Fibroblast of lung (primary cell): Measurements from ENCODE around the gene DLL3. TPM values are rescaled to one million over a fixed set of nuclear protein-coding genes. Genes with fewer than 3 reads are reported as not detected.
"Not testable (repeated sequence)": the region's sequence is repeated elsewhere in the genome, so short reads cannot be mapped to it uniquely, and the experiment has no call there.

Experiments used
- DNase-seq, 2 donors: peaks; one replicate each; pipeline versions ENCODE4 v3.0.0 to v3.0.0-alpha.2; 2010; ENCODE audit warnings: low read depth in 2 of 2
- H2AFZ ChIP-seq: 2 replicates; pipeline ENCODE4 v1.5.1; 2012; ENCODE audit warnings: low read length, control low read depth, inconsistent platforms
- H3K27ac ChIP-seq: 2 replicates; pipeline ENCODE4 v1.5.1; 2011; ENCODE audit warnings: low read length, control low read depth; ENCODE audit not compliant: insufficient read depth
- H3K27me3 ChIP-seq: 2 replicates; pipeline ENCODE4 v1.5.1; 2011; ENCODE audit warnings: mild to moderate bottlenecking, low read length; ENCODE audit not compliant: control insufficient read depth, insufficient read depth
- H3K36me3 ChIP-seq: 2 replicates; pipeline ENCODE4 v1.5.1; 2011; ENCODE audit warnings: low read length; ENCODE audit not compliant: control insufficient read depth, insufficient read depth
- H3K4me1 ChIP-seq: 2 replicates; pipeline ENCODE4 v1.5.1; 2011; ENCODE audit warnings: low read length; ENCODE audit not compliant: control insufficient read depth, insufficient read depth; ENCODE audit errors: extremely low read depth
- H3K4me2 ChIP-seq: 2 replicates; pipeline ENCODE4 v1.5.1; 2011; ENCODE audit warnings: low read length, control low read depth; ENCODE audit not compliant: insufficient read depth; ENCODE audit errors: extremely low read depth
- H3K4me3 ChIP-seq, 4 experiments: fragments of 200-600 bp in 1 of 4; sonication (generic) in 1 of 4; replicated peaks in 1 of 4; 2 replicates each; pipeline ENCODE4 v1.5.1; 2011 to 2016; ENCODE audit warnings: low read length in 4 of 4, low read depth in 3 of 4, mild to moderate bottlenecking in 3 of 4, control low read depth in 2 of 4, inconsistent platforms in 1 of 4, mixed read lengths in 1 of 4; ENCODE audit not compliant: insufficient read depth in 1 of 4; ENCODE audit errors: control extremely low read depth in 1 of 4
- H3K79me2 ChIP-seq: 2 replicates; pipeline ENCODE4 v1.5.1; 2012; ENCODE audit warnings: mild to moderate bottlenecking, low read length, inconsistent platforms; ENCODE audit not compliant: control insufficient read depth, insufficient read depth
- H3K9ac ChIP-seq: 2 replicates; pipeline ENCODE4 v1.5.1; 2011; ENCODE audit warnings: mild to moderate bottlenecking, low read length, control low read depth; ENCODE audit not compliant: insufficient read depth
- H3K9me3 ChIP-seq: 2 replicates; pipeline ENCODE4 v1.5.1; 2012; ENCODE audit warnings: low read depth, low read length; ENCODE audit not compliant: control insufficient read depth, insufficient read depth
- H4K20me1 ChIP-seq: 2 replicates; pipeline ENCODE4 v1.5.1; 2011; ENCODE audit warnings: low read length; ENCODE audit not compliant: control insufficient read depth, insufficient read depth; ENCODE audit errors: extremely low read depth
- EZH2 ChIP-seq: IDR thresholded peaks from 2 replicates; pipeline ENCODE4 v1.5.1; 2012; ENCODE audit warnings: low read length, control low read depth, mild to moderate bottlenecking; ENCODE audit errors: missing control alignments
- polyA minus RNA-seq: library from RNA; depleted of rRNA, polyadenylated mRNA; stranded (reverse); fragments of >200 nt; gene quantifications from 2 replicates; pipeline ENCODE4 v1.2.3, GENCODE V29; 2011; ENCODE audit warnings: low replicate concordance
- polyA plus RNA-seq, 2 donors: library from polyadenylated mRNA; depleted of rRNA in 1 of 2; stranded (reverse) in 1 of 2; unstranded in 1 of 2; fragments of >200 nt; gene quantifications; 2 replicates each; pipeline ENCODE4 v1.2.1, GENCODE V29; 2011 to 2012; ENCODE audit warnings: missing spikeins in 1 of 2
- total RNA-seq: library from RNA; depleted of rRNA; stranded (reverse); fragments of >200 nt; gene quantifications from 2 replicates; pipeline ENCODE4 v1.2.1, GENCODE V29; 2014
- TF ChIP-seq, protein P1 (sequence below), 2 donors: IDR thresholded peaks in 1 of 2; conservative IDR thresholded peaks in 1 of 2; 1 replicate in 1 of 2; 2 replicates in 1 of 2; pipeline ENCODE4 v1.5.1; 2011 to 2012; ENCODE audit warnings: low read length in 2 of 2, control low read depth in 1 of 2, inconsistent platforms in 1 of 2, low read depth in 1 of 2, mild to moderate bottlenecking in 1 of 2

DLL3 gene, protein sequence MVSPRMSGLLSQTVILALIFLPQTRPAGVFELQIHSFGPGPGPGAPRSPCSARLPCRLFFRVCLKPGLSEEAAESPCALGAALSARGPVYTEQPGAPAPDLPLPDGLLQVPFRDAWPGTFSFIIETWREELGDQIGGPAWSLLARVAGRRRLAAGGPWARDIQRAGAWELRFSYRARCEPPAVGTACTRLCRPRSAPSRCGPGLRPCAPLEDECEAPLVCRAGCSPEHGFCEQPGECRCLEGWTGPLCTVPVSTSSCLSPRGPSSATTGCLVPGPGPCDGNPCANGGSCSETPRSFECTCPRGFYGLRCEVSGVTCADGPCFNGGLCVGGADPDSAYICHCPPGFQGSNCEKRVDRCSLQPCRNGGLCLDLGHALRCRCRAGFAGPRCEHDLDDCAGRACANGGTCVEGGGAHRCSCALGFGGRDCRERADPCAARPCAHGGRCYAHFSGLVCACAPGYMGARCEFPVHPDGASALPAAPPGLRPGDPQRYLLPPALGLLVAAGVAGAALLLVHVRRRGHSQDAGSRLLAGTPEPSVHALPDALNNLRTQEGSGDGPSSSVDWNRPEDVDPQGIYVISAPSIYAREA
- under 0.01 TPM in 2 replicates for total RNA-seq
- 0.08 and 0.11 TPM in 2 replicates for polyA plus RNA-seq
- 0.28 and 0.36 TPM in 2 replicates for polyA plus RNA-seq (2012)
- polyA minus RNA-seq = not detected in 2 replicates

DNA sequence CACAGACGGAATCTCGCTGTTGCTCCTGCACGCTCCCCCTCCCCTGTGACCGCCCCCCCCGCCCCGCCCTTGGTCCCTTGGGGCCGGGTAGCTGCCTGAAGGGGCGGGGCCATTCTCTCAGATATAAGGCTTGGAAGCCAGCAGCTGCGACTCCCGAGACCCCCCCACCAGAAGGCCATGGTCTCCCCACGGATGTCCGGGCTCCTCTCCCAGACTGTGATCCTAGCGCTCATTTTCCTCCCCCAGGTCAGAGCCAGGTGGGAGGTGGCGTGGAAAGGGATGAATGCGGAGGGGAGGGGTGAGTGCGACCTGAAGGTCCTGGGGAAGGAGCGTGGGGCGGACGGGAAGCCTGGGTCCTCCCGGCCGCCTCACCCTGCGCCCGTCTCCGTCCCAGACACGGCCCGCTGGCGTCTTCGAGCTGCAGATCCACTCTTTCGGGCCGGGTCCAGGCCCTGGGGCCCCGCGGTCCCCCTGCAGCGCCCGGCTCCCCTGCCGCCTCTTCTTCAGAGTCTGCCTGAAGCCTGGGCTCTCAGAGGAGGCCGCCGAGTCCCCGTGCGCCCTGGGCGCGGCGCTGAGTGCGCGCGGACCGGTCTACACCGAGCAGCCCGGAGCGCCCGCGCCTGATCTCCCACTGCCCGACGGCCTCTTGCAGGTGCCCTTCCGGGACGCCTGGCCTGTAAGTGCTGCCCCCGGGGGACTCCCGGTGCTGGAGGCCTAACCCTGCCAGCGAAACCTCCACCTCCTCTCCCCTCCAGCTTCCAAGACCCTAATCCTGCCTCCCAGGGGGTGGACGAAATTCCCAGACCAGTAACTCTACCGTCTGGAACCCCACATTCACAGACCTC, at the start of gene DLL3:
Gene DLL3 (plus strand): TSS at position 150 of the 845 bp plus-strand sequence. CDS start 28 bp downstream, at position 178.
- Histone ChIP-seq H3K36me3 (no peaks in the 10 kb centered on the region), H3K9ac (no peak within 1 kb of the TSS), H4K20me1 (no peaks in the 10 kb centered on the region), H3K27me3 (peaks cover 24% of the 10 kb centered on the region), H3K9me3 (no peaks in the 10 kb centered on the region), H3K79me2 (no peaks in the 10 kb centered on the region), H3K27ac (no peak within 1 kb of the TSS), H2AFZ (peak within 1 kb of the TSS; percentile 29), H3K4me2 (peak within 1 kb of the TSS; percentile 79), H3K4me1 (no peaks in the 10 kb centered on the region), H3K4me3 (peak within 1 kb of the TSS in 2 of 4 experiments; percentile 30 to 46)
- TF ChIP-seq, protein P1, sequence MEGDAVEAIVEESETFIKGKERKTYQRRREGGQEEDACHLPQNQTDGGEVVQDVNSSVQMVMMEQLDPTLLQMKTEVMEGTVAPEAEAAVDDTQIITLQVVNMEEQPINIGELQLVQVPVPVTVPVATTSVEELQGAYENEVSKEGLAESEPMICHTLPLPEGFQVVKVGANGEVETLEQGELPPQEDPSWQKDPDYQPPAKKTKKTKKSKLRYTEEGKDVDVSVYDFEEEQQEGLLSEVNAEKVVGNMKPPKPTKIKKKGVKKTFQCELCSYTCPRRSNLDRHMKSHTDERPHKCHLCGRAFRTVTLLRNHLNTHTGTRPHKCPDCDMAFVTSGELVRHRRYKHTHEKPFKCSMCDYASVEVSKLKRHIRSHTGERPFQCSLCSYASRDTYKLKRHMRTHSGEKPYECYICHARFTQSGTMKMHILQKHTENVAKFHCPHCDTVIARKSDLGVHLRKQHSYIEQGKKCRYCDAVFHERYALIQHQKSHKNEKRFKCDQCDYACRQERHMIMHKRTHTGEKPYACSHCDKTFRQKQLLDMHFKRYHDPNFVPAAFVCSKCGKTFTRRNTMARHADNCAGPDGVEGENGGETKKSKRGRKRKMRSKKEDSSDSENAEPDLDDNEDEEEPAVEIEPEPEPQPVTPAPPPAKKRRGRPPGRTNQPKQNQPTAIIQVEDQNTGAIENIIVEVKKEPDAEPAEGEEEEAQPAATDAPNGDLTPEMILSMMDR (conservative IDR thresholded peaks at IDR 0.05 in 1 of 2, IDR thresholded peaks at IDR 0.05 in 1 of 2; ENCODE audit: low read depth in 1 of 2, low read length in 2 of 2) = no peak
- TF ChIP-seq EZH2 = peak; percentile 14
- DNase-seq = peak in 1 of 2 donors; percentile 16

DNA sequence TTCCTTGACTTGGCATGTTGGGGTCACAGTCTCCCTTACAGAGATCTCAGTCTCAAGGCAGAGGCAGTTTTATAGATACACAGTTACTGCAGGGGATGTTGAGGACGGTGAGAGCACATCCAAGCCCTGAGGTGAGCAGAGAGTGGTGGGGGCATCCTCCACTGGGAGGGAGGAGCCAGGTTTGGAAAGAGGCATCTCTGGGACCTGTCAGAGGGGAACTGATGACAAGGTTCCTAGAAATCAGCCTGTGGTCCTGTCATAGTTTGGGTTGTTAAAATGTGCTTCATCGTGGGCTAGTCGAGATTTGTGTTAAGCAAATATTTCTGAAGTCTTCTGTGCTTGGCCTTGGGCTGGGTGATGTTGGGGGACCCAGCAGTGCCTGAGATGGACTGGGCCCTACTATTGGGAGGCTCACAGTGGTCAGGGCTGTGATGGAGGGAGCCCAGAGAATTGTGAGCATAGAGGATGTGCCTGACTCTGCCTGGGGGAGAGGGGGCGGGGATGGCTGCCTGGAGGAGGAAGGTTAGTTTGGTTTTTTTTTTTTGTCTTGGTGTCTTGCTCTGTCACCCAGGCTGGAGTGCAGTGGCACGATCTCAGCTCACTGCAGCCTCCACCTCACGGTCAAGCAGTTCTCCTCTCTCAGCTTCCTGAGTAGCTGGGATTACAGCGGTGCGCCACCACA, 49.5 kb upstream of the DLL3 start:
- Histone ChIP-seq H3K4me2 (no peak overlapping the region), H3K4me3 (no peak overlapping the region), H3K4me1 (peaks cover 13% of the 10 kb centered on the region), H3K9ac (no peak overlapping the region), H3K79me2 (peaks cover 83% of the 10 kb centered on the region), H4K20me1 (no peaks in the 10 kb centered on the region), H2AFZ (no peak overlapping the region), H3K36me3 (peaks cover 11% of the 10 kb centered on the region), H3K9me3 (no peaks in the 10 kb centered on the region), H3K27ac (no peak overlapping the region), H3K27me3 (no peaks in the 10 kb centered on the region)
- no peak for DNase-seq
- no peak for TF ChIP-seq EZH2
- TF ChIP-seq, protein P1 (conservative IDR thresholded peaks at IDR 0.05 in 1 of 2, IDR thresholded peaks at IDR 0.05 in 1 of 2; ENCODE audit: low read depth in 1 of 2, low read length in 2 of 2) = no peak

DNA sequence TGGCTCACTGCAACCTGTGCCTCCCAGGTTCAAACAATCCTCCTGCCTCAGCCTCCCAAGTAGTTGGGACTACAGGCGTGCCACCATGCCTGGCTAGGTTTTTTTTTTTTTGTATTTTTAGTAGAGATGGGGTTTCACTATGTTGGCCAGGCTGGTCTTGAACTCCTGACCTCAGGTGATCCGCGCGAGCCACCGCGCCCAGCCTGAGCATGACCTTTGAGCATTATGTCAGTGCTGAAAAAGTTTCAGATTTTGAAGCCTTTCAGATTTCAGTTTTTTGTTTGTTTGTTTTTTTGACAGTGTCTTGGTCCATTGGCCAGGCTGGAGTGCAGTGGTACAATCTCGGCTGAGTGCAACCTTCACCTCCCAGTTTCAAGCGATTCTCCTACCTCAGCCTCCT, 47.5 kb upstream of the DLL3 start:
- H3K4me3 ChIP-seq, H4K20me1 ChIP-seq, H3K9me3 ChIP-seq, DNase-seq, H2AFZ ChIP-seq, H3K27ac ChIP-seq, H3K27me3 ChIP-seq, H3K4me2 ChIP-seq, H3K9ac ChIP-seq: not testable (repeated sequence)
- Histone ChIP-seq H3K4me1 (peaks cover 13% of the 10 kb centered on the region), H3K79me2 (peaks cover 71% of the 10 kb centered on the region), H3K36me3 (peaks cover 14% of the 10 kb centered on the region)
